Neutrophil (primary cell): Measurements from ENCODE around the gene RGS10.
"Not testable (repeated sequence)": the region's sequence is repeated elsewhere in the genome, so short reads cannot be mapped to it uniquely, and the experiment has no call there.

ENCODE experiments used
- H3K27ac ChIP-seq: fragments of 200-600 bp; sonication (generic); 2 replicates; pipeline ENCODE4 v1.5.1; 2016; ENCODE audit warnings: mild to moderate bottlenecking, moderate library complexity
- H3K27me3 ChIP-seq: fragments of 200-600 bp; sonication (generic); 2 replicates; pipeline ENCODE4 v1.6.0; 2016; ENCODE audit warnings: mild to moderate bottlenecking
- H3K36me3 ChIP-seq: fragments of 200-600 bp; sonication (generic); 2 replicates; pipeline ENCODE4 v1.5.1; 2017
- H3K4me1 ChIP-seq, 2 experiments: fragments of 200-600 bp in 1 of 2; sonication (generic) in 1 of 2; 1 replicate in 1 of 2; 2 replicates in 1 of 2; pipeline versions ENCODE4 v1.5.1 to v1.6.1; 2013 to 2016; ENCODE audit warnings: low read depth in 1 of 2, low read length in 1 of 2, mild to moderate bottlenecking in 1 of 2, moderate library complexity in 1 of 2; ENCODE audit not compliant: control insufficient read depth in 1 of 2, insufficient read depth in 1 of 2
- H3K4me3 ChIP-seq, 2 experiments: fragments of 200-600 bp in 1 of 2; sonication (generic) in 1 of 2; 1 replicate in 1 of 2; 2 replicates in 1 of 2; pipeline ENCODE4 v1.5.1; 2013 to 2016; ENCODE audit warnings: low read depth in 1 of 2, low read length in 1 of 2, mild to moderate bottlenecking in 1 of 2, moderate library complexity in 1 of 2
- H3K9me3 ChIP-seq: fragments of 200-600 bp; sonication (generic); 2 replicates; pipeline ENCODE4 v1.5.1; 2016
- TF ChIP-seq, protein P1 (sequence below): fragments of 200-600 bp; sonication (generic); IDR thresholded peaks from 2 replicates; pipeline ENCODE4 v1.5.1; 2016; ENCODE audit warnings: antibody characterized with exemption

The RGS10 gene

GRCh38 chr10:119468542-119469324 lies 73.8 kb downstream of the RGS10 start:
- Histone ChIP-seq H3K9me3 (no peaks in the 10 kb centered on the region), H3K4me3 (no peak overlapping the region), H3K27ac (no peak overlapping the region), H3K27me3 (peaks cover 18% of the 10 kb centered on the region), H3K4me1 (no peaks in the 10 kb centered on the region), H3K36me3 (no peaks in the 10 kb centered on the region)
- TF ChIP-seq, protein P1, sequence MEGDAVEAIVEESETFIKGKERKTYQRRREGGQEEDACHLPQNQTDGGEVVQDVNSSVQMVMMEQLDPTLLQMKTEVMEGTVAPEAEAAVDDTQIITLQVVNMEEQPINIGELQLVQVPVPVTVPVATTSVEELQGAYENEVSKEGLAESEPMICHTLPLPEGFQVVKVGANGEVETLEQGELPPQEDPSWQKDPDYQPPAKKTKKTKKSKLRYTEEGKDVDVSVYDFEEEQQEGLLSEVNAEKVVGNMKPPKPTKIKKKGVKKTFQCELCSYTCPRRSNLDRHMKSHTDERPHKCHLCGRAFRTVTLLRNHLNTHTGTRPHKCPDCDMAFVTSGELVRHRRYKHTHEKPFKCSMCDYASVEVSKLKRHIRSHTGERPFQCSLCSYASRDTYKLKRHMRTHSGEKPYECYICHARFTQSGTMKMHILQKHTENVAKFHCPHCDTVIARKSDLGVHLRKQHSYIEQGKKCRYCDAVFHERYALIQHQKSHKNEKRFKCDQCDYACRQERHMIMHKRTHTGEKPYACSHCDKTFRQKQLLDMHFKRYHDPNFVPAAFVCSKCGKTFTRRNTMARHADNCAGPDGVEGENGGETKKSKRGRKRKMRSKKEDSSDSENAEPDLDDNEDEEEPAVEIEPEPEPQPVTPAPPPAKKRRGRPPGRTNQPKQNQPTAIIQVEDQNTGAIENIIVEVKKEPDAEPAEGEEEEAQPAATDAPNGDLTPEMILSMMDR = no peak

- H3K4me3 ChIP-seq = no peak overlapping the region
- no peak overlapping the region for H3K27ac ChIP-seq
- no peaks in the 10 kb centered on the region for H3K4me1 ChIP-seq
- no peaks in the 10 kb centered on the region for H3K9me3 ChIP-seq
- H3K27me3 ChIP-seq = peaks cover 18% of the 10 kb centered on the region
- TF ChIP-seq, protein P1 = no peak
- no peaks in the 10 kb centered on the region for H3K36me3 ChIP-seq
Measured at GRCh38 chr10:119466655-119467054, 75.9 kb downstream of the RGS10 start.

GRCh38 chr10:119466076-119466475 lies 76.4 kb downstream of the RGS10 start:
- H3K27ac ChIP-seq = no peak overlapping the region
- H3K9me3 ChIP-seq = no peaks in the 10 kb centered on the region

DNA sequence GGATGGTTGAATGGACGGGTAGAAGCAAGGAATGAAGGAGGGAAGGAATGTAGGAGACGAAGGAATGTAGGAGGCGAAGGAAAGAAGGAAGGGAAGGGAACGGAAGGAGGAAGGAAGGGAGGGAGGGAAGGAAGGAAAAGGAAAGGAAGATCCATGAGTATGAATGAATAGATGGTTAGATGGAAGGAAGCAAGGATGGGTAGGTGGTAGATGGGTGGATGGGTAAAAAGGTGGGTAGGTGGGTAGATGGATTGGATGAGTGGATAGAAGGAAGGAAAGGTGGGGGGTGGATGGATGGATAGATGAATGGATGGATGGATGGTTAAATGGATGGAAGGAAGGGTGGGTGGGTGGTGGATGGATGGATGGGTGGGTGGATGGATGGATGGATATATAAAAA lies 77.4 kb downstream of the RGS10 start:
- H3K27ac ChIP-seq = no peak overlapping the region
- H3K27me3 ChIP-seq = peaks cover 18% of the 10 kb centered on the region
- TF ChIP-seq, protein P1 = no peak
- H3K36me3 ChIP-seq = no peaks in the 10 kb centered on the region
- no peaks in the 10 kb centered on the region for H3K9me3 ChIP-seq
- no peaks in the 10 kb centered on the region for H3K4me1 ChIP-seq
- H3K4me3 ChIP-seq = no peak overlapping the region

More at GRCh38 chr10:119466076-119466475, 76.4 kb downstream of the RGS10 start:
- H3K4me3 ChIP-seq = no peak overlapping the region
- H3K27me3 ChIP-seq = peaks cover 18% of the 10 kb centered on the region
- no peaks in the 10 kb centered on the region for H3K36me3 ChIP-seq
- no peaks in the 10 kb centered on the region for H3K4me1 ChIP-seq
- TF ChIP-seq, protein P1 = no peak

DNA sequence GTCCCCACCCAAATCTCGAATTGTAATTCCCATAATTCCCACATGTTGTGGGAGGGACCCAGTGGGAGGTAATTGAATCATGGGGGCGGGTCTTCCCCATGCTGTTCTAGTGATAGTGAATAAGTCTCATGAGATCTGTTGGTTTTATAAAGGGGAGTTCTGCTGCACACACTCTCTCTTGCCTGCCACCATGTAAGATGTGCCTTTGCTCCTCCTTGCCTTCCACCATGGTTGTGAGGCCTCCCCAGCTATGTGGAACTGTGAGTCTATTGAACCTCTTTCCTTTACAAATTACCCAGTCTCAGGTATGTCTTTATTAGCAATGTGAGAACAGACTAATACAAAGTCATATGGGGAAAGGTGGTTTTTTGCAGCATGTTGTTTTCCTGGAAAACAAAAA lies 79.3 kb downstream of the RGS10 start:
- H3K9me3 ChIP-seq, H3K4me3 ChIP-seq, H3K4me1 ChIP-seq, H3K36me3 ChIP-seq, H3K27ac ChIP-seq: not testable (repeated sequence)
- peaks cover 14% of the 10 kb centered on the region for H3K27me3 ChIP-seq

GRCh38 chr10:119462773-119463172 lies 79.7 kb downstream of the RGS10 start:
- Histone ChIP-seq H3K4me3 (no peak overlapping the region), H3K9me3 (no peaks in the 10 kb centered on the region), H3K27me3 (peaks cover 14% of the 10 kb centered on the region)

More at GRCh38 chr10:119462773-119463172, 79.7 kb downstream of the RGS10 start:
- TF ChIP-seq, protein P1 = no peak
- no peaks in the 10 kb centered on the region for H3K4me1 ChIP-seq
- H3K36me3 ChIP-seq = no peaks in the 10 kb centered on the region
- H3K27ac ChIP-seq = no peak overlapping the region
